ENCODE results near the gene TTC9B. TPM values are rescaled to one million over a fixed set of nuclear protein-coding genes. Genes with fewer than 3 reads are reported as not detected.

TTC9B gene
- total and polyA plus RNA-seq, 2 experiments from 2014 or later: 0.13 TPM; not detected in 1

DNA sequence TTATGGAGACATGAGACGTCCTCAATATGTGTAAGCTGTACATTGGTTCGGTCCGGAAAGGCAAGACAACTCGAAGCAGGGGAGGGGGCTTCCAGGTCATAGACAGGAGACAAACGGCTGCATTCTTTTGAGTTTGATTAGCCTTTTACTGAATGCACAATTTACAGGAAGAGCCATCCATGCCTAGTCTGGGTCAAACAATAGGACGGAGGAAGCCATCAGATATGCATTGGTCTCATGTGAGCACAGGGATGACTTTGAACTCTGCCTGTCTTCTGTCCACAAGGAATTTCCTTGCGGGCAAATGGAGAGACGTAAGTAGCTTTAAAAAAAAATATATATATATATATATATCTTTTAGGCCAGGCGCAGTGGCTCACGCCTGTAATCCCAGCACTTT lies 10.2 kb upstream of the TTC9B start:
- TF ChIP-seq, protein P1, sequence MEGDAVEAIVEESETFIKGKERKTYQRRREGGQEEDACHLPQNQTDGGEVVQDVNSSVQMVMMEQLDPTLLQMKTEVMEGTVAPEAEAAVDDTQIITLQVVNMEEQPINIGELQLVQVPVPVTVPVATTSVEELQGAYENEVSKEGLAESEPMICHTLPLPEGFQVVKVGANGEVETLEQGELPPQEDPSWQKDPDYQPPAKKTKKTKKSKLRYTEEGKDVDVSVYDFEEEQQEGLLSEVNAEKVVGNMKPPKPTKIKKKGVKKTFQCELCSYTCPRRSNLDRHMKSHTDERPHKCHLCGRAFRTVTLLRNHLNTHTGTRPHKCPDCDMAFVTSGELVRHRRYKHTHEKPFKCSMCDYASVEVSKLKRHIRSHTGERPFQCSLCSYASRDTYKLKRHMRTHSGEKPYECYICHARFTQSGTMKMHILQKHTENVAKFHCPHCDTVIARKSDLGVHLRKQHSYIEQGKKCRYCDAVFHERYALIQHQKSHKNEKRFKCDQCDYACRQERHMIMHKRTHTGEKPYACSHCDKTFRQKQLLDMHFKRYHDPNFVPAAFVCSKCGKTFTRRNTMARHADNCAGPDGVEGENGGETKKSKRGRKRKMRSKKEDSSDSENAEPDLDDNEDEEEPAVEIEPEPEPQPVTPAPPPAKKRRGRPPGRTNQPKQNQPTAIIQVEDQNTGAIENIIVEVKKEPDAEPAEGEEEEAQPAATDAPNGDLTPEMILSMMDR (IDR thresholded peaks at IDR 0.05; ENCODE audit: low read depth, low read length): no peak

DNA sequence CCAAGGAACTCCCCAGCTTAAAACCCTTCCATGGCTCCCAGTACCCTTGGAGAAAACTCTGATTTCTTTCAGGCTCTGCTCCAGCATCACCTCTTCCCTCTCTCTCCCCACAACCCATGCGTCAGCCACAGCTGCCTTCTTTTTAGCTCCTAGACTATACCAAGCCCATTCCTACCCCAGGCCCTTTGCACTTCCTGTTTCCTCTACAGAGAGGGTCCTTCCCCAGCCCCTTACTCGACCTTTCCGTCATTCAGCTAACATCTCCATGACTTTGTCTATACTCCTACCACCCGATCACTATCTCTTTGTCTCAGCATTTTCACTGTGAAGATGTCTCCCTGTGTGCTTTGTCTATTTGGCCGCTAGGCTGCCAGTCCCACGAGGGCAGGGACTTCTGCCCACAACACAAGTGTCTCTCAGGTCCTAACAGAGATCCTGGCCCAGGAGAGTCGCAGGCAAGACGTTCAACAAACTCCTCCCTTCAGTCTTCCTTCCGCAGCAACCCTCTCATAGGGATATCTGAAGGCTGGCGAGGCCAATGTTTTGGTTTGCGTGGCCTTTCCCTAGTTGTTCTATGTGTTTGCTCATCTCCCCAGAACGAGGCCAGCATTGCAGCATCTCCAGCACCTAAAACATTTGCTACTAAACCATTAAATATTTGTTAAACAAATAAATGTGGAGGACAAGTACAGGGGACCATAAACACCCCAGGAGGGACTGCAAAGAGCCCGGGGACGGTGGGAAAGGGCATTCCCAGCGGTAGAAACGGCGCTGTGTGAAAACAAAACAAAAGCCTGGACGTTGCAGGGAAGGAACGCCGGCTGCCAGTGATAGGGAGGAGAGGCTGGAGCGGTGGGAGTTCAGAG lies 7.5 kb upstream of the TTC9B start:
- Histone ChIP-seq H3K27me3 (peaks cover 26% of the 10 kb centered on the region), H3K9me3 (ENCODE audit: low read depth) (no peaks in the 10 kb centered on the region), H3K4me3 (no peak overlapping the region), H3K27ac (no peak overlapping the region), H3K4me1 (ENCODE audit: low read depth) (no peaks in the 10 kb centered on the region), H3K36me3 (no peaks in the 10 kb centered on the region)
- TF ChIP-seq, protein P1 (IDR thresholded peaks at IDR 0.05; ENCODE audit: low read depth, low read length): no peak
- no peak for DNase-seq (ENCODE audit: low read depth in 1 of 2, low spot score in 1 of 2)

More for the DNA sequence above, 10.2 kb upstream of the TTC9B start:
- DNase-seq (ENCODE audit: low read depth in 1 of 2, low spot score in 1 of 2): no peak
- H3K36me3 ChIP-seq: no peaks in the 10 kb centered on the region
- no peaks in the 10 kb centered on the region for H3K9me3 ChIP-seq (ENCODE audit: low read depth)
- H3K27me3 ChIP-seq: peaks cover 11% of the 10 kb centered on the region
- no peak overlapping the region for H3K4me3 ChIP-seq
- peaks cover 11% of the 10 kb centered on the region for H3K4me1 ChIP-seq (ENCODE audit: low read depth)
- no peak overlapping the region for H3K27ac ChIP-seq

DNA sequence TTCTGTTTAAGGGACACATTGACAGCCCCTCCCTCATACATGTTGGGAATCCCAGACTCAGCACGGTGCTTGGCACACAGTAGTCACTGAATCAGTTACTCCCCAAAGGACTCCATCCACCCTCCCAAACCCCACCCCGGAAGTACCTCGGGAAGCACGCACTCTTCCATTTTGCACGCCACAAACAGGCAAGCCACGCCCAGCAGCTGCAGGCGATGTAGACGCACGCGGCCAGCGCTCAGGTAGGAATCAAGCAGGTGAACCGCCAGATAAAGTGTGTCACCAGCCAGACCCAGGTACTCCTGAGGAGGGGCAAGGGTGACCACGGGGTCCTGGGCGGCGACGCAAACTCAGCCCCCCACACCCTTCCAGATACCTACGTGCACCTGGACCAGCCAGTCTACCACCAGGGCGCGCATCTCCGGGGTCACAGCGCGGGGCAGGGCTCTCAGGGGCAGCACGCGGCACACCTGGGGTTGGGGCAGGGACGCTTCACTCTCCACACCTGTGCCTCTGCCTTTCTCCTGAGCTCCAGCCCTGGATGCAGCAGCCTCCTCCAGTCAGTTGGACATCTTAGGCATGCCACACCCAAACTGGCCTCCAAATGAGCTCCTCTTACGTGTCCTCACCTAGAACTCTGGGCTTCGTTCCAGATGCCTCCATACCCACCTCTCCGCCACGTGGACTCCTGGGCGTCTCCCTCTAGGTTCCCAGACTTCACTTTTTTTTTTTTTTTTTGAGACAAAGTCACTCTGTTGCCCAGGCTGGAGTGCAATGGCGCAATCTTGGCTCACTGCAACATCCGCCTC lies 6.4 kb upstream of the TTC9B start:
- Histone ChIP-seq H3K4me1 (ENCODE audit: low read depth) (no peaks in the 10 kb centered on the region), H3K9me3 (ENCODE audit: low read depth) (no peaks in the 10 kb centered on the region), H3K36me3 (no peaks in the 10 kb centered on the region), H3K27ac (no peak overlapping the region), H3K4me3 (no peak overlapping the region), H3K27me3 (peaks cover 37% of the 10 kb centered on the region)
- DNase-seq (ENCODE audit: low read depth in 1 of 2, low spot score in 1 of 2): no peak
- TF ChIP-seq, protein P1 (IDR thresholded peaks at IDR 0.05; ENCODE audit: low read depth, low read length): no peak

DNA sequence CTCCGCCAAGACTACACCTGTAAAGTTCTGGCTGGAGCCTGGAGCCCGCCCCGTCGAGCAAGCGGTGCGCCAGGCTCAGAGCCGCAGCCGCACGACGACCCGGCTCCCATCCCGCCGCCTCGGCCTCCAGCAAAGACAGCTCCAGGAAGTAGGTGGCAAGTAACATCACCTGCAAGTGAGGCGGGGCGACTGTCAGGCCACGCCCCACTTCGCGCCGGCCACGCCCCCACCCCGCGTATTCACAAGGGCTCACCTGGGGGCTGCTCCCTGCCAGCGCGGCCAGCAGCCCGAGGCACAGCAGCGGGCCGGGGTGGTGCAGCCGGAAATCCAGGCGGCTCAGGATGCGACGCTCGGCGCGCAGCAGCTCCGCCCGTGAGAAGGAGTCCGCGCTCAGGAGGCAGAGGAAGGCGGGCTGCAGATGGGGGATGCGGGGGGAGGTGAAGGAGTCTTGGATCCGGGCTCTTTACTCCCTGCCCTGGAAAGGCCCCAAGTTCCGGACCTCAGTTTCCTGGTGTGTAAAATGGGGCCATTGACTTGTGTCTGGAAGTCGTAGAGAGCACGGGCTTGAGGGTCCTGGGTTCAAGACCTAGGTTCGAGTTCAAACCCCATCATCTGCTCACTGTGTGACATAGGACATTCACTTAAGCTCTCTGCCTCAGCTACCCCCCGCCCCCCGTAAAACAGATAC lies 5.1 kb upstream of the TTC9B start:
- TF ChIP-seq, protein P1 (IDR thresholded peaks at IDR 0.05; ENCODE audit: low read depth, low read length): no peak
- Histone ChIP-seq H3K4me1 (ENCODE audit: low read depth) (no peaks in the 10 kb centered on the region), H3K4me3 (no peak overlapping the region), H3K36me3 (no peaks in the 10 kb centered on the region), H3K27ac (no peak overlapping the region), H3K9me3 (ENCODE audit: low read depth) (no peaks in the 10 kb centered on the region), H3K27me3 (peaks cover 50% of the 10 kb centered on the region)
- DNase-seq (ENCODE audit: low read depth in 1 of 2, low spot score in 1 of 2): no peak

GRCh38 chr19:40221858-40222619 lies 3.9 kb upstream of the TTC9B start:
- no peaks in the 10 kb centered on the region for H3K4me1 ChIP-seq (ENCODE audit: low read depth)
- H3K9me3 ChIP-seq (ENCODE audit: low read depth): no peaks in the 10 kb centered on the region
- TF ChIP-seq, protein P1 (IDR thresholded peaks at IDR 0.05; ENCODE audit: low read depth, low read length): peak; percentile 85
- no peak overlapping the region for H3K27ac ChIP-seq
- no peak overlapping the region for H3K4me3 ChIP-seq
- peak; percentile 86 to 93 for DNase-seq (ENCODE audit: low read depth in 1 of 2, low spot score in 1 of 2)
- no peaks in the 10 kb centered on the region for H3K36me3 ChIP-seq
- H3K27me3 ChIP-seq: peaks cover 62% of the 10 kb centered on the region

All from cardiac muscle cell (in vitro differentiated cells and primary cell).